Body of pancreas (tissue), 4 donors: ENCODE measurements around the gene LPCAT1. TPM values are rescaled to one million over a fixed set of nuclear protein-coding genes. Genes with fewer than 3 reads are reported as not detected.

Source experiments
- ATAC-seq: fragments of 150-250 bp; one replicate; pipeline ENCODE4 v1.9.1; 2016
- DNase-seq, 4 donors: peaks; one replicate each; pipeline ENCODE4 v3.0.0-alpha.2; 2019
- H3K27ac ChIP-seq, 4 donors: fragments of 200-600 bp; sonication (generic); 1 replicate in 3 of 4; 2 replicates in 1 of 4; pipeline versions ENCODE4 v1.5.1 to v1.6.1; 2016 to 2019; ENCODE audit warnings: mild to moderate bottlenecking in 1 of 4, mixed read lengths in 1 of 4, moderate library complexity in 1 of 4
- H3K27me3 ChIP-seq, 2 donors: fragments of 200-600 bp; sonication (generic); one replicate each; pipeline ENCODE4 v1.6.0; 2016; ENCODE audit warnings: mild to moderate bottlenecking in 1 of 2
- H3K36me3 ChIP-seq, 2 donors: fragments of 200-600 bp; sonication (generic); replicated peaks in 1 of 2; 2 replicates each; pipeline ENCODE4 v1.5.1; 2016; ENCODE audit warnings: low read depth in 2 of 2; ENCODE audit not compliant: insufficient read depth in 1 of 2
- H3K4me1 ChIP-seq: fragments of 200-600 bp; sonication (generic); one replicate; pipeline ENCODE4 v1.6.0; 2016
- H3K4me3 ChIP-seq, 2 donors: fragments of 200-600 bp; sonication (generic); 1 replicate in 1 of 2; 2 replicates in 1 of 2; pipeline ENCODE4 v1.5.1; 2016 to 2019
- H3K9me3 ChIP-seq, 3 donors: fragments of 200-600 bp; sonication (generic); 1 replicate in 2 of 3; 2 replicates in 1 of 3; pipeline ENCODE4 v1.5.1; 2016
- CTCF ChIP-seq, 7 experiments: fragments of 450-650 bp in 4 of 7; fragments of 200-600 bp in 3 of 7; sonication (generic) in 3 of 7; IDR thresholded peaks; one replicate each; pipeline ENCODE4 v1.5.1; 2016 to 2019; ENCODE audit warnings: antibody characterized with exemption in 7 of 7
- POLR2A ChIP-seq, 3 donors: fragments of 450-650 bp; IDR thresholded peaks; one replicate each; pipeline ENCODE4 v1.6.1; 2016; ENCODE audit warnings: antibody characterized with exemption in 3 of 3, mild to moderate bottlenecking in 2 of 3
- WGBS, 2 donors: methylation state at CpG; one replicate each; pipeline ENCODE4 v1.1.5; 2017; 5-methylcytosine and 5-hydroxymethylcytosine counted together
- intact Hi-C: fragments of 100-400 bp; cut with DNase I; formaldehyde crosslinking; loops from one replicate; pipeline ENCODE4 v1.15.1; 2023
- total RNA-seq, 2 donors: library from RNA; depleted of rRNA; stranded (reverse); fragments of >200 nt; gene quantifications; one replicate each; pipeline ENCODE4 v1.1.0, GENCODE V29; 2016

Gene LPCAT1
- total RNA-seq, 2 donors from 2014 or later = 17.1 to 21.5 TPM

- DNase-seq (no peak), ATAC-seq (no peak)
- TF ChIP-seq POLR2A (IDR thresholded peaks at IDR 0.05) (no peak), CTCF (IDR thresholded peaks at IDR 0.05) (no peak)
- WGBS, 2 donors = 73 to 80% methylated on average over 6 of the region's 6 CpGs
- Histone ChIP-seq H3K4me3 (no peak overlapping the region), H3K4me1 (no peaks in the 10 kb centered on the region), H3K36me3 (peaks cover 0 to 2% of the 10 kb centered on the region in 2 donors), H3K9me3 (no peaks in the 10 kb centered on the region), H3K27me3 (no peaks in the 10 kb centered on the region), H3K27ac (no peak overlapping the region)
- intact Hi-C loops = no loop called here
These were observed 28.2 kb downstream of the LPCAT1 start for GRCh38 chr5:1495525-1495897.

- TF ChIP-seq POLR2A (IDR thresholded peaks at IDR 0.05) (no peak), CTCF (IDR thresholded peaks at IDR 0.05) (no peak)
- H3K36me3 ChIP-seq = peaks cover 0 to 2% of the 10 kb centered on the region in 2 donors
- no peaks in the 10 kb centered on the region for H3K9me3 ChIP-seq
- peak in 1 of 4 donors; percentile 53 for DNase-seq
- H3K27me3 ChIP-seq = no peaks in the 10 kb centered on the region
- H3K4me3 ChIP-seq = no peak overlapping the region
- intact Hi-C loops = no loop called here
- H3K27ac ChIP-seq = peak overlapping the region in 1 of 4 donors; percentile 37
- no peaks in the 10 kb centered on the region for H3K4me1 ChIP-seq
- WGBS, 2 donors = 89 to 93% methylated on average over 37 to 49 of the region's 50 CpGs
- ATAC-seq = no peak
These were observed 28.8 kb downstream of the LPCAT1 start for GRCh38 chr5:1494780-1495524.

- H3K4me3 ChIP-seq = no peak overlapping the region
- H3K27me3 ChIP-seq = no peaks in the 10 kb centered on the region
- no peak overlapping the region for H3K27ac ChIP-seq
- H3K9me3 ChIP-seq = no peaks in the 10 kb centered on the region
- no peak for TF ChIP-seq POLR2A (IDR thresholded peaks at IDR 0.05)
- no peak for TF ChIP-seq CTCF (IDR thresholded peaks at IDR 0.05)
- DNase-seq = no peak
- H3K36me3 ChIP-seq = peaks cover 0 to 2% of the 10 kb centered on the region in 2 donors
- H3K4me1 ChIP-seq = no peaks in the 10 kb centered on the region
- intact Hi-C loops = no loop called here
- ATAC-seq = no peak
- 61 to 83% methylated on average over 3 to 12 of the region's 12 CpGs for WGBS, 2 donors
These were observed 29.8 kb downstream of the LPCAT1 start for GRCh38 chr5:1493941-1494340.

- no peak for TF ChIP-seq CTCF (IDR thresholded peaks at IDR 0.05)
- TF ChIP-seq POLR2A (IDR thresholded peaks at IDR 0.05) = no peak
- no peak overlapping the region for H3K4me3 ChIP-seq
- peaks cover 0 to 2% of the 10 kb centered on the region in 2 donors for H3K36me3 ChIP-seq
- no peaks in the 10 kb centered on the region for H3K27me3 ChIP-seq
- 88 to 92% methylated on average over 15 to 16 of the region's 16 CpGs for WGBS, 2 donors
- DNase-seq = no peak
- H3K27ac ChIP-seq = no peak overlapping the region
- intact Hi-C loops = no loop called here
- no peaks in the 10 kb centered on the region for H3K4me1 ChIP-seq
- no peaks in the 10 kb centered on the region for H3K9me3 ChIP-seq
- no peak for ATAC-seq
These were observed 30.3 kb downstream of the LPCAT1 start for GRCh38 chr5:1493413-1493812.

GRCh38 chr5:1492757-1493156 lies 31.0 kb downstream of the LPCAT1 start:
- intact Hi-C loops = no loop called here
- Histone ChIP-seq H3K4me1 (no peaks in the 10 kb centered on the region), H3K4me3 (no peak overlapping the region), H3K36me3 (peaks cover 0 to 2% of the 10 kb centered on the region in 2 donors), H3K27ac (no peak overlapping the region), H3K9me3 (no peaks in the 10 kb centered on the region), H3K27me3 (no peaks in the 10 kb centered on the region)
- ATAC-seq (no peak), DNase-seq (no peak)
- 75% methylated on average over 12 of the region's 12 CpGs; no CpG with 5 or more reads in 1 of the 2 donors for WGBS, 2 donors
- TF ChIP-seq POLR2A (IDR thresholded peaks at IDR 0.05) (no peak), CTCF (IDR thresholded peaks at IDR 0.05) (no peak)
